ENCODE measurements around the gene KCNMA1.

GRCh38 chr10:77486517-77486916 is 151.1 kb downstream of the KCNMA1 start:
- TF ChIP-seq TAF1 (IDR thresholded peaks at IDR 0.05; ENCODE audit: low read depth): no peak
- TF ChIP-seq, protein P1, sequence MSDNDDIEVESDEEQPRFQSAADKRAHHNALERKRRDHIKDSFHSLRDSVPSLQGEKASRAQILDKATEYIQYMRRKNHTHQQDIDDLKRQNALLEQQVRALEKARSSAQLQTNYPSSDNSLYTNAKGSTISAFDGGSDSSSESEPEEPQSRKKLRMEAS (IDR thresholded peaks at IDR 0.05): no peak
- no peak for TF ChIP-seq TCF12 (IDR thresholded peaks at IDR 0.05; ENCODE audit: low read depth)

All from Ishikawa (cell line).